NOMO-1 treated with DMSO at 0.1 percent for 48 hours (cell line): ENCODE data around the gene CTNS.

Source experiments
- DNase-seq: peaks from one replicate; lab custom pipeline; 2025; ENCODE audit not compliant: unreplicated experiment; lab: John Stamatoyannopoulos, UW

CTNS gene

DNA sequence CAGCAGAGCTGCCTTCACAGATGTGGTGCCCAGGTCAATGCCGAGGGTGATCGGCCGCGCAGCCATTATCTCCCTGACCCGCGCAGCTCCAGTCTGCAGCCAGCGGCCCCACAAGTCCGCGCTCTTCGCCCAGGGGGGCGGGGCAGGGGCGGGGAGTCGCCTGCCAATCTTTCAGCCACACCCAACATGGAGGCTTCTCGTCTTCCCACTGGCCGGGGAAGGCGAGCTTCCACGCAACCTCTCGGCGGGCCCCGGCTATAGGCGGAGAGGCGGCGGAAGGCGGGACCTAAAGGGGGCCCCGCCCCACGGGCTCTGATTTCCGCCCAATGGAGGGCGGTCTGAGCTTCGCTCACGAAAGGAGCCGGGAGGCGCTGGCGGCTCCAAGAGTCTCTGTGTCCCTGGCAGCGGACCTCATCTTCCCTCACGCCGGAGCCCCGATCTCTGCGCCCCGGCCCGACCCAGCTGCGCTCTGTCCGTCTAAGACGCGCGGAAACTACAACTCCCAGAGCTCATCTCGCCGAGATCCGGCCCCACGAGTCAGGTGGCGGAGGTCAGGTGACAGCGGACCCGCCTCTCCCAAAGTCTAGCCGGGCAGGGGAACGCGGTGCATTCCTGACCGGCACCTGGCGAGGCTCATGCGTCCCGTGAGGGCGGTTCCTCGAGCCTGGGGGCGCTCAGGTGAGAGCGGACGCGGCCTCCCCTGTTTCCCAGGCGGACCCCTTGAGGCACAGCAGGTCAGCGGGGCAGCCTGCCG is at the start of gene CTNS, which contains the start of gene SHPK:
CTNS (plus strand) TSS at position 607 of the 754 bp plus-strand sequence. CDS start 3,447 bp downstream, outside the sequence.
SHPK (minus strand) TSS at position 97 of the 754 bp plus-strand sequence; CDS start at position 66, 31 bp downstream.
- DNase-seq, result peak; percentile 97

DNA sequence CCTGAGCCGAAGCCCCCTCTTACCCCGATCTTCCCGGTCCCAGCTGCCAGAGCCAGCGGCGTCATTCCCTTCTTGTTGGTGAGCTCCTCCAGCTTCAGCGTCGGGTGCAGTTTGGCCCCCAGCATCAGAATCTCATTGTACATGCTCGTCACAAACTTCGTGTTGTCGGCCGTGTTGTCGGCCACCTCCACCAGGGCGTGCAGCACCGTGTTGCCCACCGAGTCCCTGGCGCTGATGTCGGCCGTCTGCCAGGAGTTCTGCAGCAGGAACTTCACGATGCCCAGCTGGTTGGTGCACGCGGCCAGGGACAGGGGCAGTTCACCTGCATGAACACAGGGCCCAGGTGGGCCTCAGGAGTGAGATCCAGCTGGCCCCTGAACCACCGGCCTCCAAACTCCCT is 46.8 kb upstream of the CTNS start:
- DNase-seq, result no peak

DNA sequence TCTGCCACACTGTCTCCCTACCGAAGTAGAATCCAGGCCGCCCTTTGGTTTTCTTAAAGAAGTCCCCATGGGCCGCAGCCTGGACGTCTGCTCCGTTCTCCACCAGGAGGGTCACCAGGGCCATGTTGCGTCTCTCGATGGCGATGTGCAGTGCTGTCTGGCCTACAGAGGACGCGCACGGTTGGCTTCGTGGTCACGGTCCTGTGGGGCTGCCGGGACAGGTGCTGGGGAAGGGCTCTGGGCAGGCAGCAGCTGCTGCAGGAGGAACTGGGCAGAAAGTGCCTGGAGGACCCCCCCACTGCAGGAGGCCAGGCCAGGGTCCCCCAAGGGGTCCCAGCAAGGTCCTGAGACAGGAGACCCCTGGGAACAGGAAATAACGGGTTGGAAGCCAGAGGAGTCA is 46.3 kb upstream of the CTNS start:
- no peak for DNase-seq

DNA sequence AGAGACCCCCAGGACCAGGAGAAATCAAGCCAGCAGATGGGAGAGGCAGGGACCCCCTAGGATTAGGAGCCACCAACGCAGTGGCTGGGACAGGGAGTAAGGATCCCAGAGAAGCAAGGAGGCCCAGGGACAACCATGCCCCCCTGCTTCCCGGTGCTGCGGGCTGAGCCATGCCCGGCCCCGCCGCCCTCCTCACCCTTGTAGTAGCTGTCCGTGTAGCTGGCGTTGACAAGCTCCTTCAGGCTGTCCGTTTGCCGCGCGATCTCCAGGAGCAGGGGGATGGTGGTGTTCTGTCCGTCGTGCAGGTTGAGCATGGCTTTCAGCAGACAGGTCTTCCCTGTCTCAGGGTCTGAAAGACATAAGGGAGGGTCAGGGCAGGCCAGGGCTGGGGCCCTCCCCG is 45.8 kb upstream of the CTNS start:
- no peak for DNase-seq

DNA sequence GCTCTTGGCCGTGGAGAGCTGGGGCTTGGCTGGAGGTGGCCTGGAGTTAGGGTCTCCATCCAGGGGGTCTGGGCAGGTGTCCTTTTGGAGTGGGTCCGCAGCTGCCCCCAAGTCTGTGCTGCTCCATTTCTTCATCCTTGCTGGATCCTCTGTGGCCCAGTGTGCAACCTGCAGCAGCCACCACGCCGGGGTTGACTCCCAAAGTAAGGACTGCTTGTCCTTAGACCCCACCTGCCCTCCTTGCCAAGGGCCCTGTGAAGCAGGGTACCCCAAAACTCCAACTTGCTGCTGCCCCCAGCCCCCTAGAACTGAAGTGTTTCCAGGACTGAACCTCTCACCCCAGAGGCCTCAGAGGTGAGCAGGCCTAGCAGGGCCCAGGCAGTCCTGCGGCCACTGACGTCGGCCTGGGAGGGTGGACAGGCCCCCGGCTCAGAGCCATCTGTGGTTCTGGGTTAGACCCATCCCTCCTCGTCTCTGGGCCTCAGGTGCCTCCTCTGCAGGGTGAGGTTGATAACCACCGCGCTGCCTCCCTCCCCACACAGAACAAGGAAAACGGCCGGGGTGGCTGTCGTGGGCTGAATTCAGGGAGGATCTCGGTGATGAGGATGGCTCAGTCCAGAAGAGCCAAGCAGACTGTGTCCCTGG is 44.2 kb upstream of the CTNS start:
- DNase-seq, result no peak

DNA sequence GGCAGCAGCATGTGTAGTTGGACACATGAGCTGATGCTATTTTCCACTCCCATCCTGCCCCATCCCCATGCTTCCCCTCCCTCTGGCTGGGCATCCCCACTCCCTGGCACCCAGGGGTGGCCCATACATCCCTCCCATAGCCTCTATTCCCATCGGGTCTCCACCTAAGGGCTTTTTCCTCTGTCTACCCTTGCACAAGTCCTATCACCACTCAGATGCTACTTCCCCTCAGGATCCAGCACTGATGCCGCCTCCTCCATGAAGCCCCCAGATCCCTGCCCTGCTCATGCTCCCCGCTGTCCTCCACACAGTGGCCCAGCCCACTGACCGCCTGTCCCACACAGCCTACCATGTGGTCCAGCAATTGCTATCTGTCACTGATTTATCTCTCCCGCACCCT is 43.2 kb upstream of the CTNS start:
- DNase-seq, result no peak

DNA sequence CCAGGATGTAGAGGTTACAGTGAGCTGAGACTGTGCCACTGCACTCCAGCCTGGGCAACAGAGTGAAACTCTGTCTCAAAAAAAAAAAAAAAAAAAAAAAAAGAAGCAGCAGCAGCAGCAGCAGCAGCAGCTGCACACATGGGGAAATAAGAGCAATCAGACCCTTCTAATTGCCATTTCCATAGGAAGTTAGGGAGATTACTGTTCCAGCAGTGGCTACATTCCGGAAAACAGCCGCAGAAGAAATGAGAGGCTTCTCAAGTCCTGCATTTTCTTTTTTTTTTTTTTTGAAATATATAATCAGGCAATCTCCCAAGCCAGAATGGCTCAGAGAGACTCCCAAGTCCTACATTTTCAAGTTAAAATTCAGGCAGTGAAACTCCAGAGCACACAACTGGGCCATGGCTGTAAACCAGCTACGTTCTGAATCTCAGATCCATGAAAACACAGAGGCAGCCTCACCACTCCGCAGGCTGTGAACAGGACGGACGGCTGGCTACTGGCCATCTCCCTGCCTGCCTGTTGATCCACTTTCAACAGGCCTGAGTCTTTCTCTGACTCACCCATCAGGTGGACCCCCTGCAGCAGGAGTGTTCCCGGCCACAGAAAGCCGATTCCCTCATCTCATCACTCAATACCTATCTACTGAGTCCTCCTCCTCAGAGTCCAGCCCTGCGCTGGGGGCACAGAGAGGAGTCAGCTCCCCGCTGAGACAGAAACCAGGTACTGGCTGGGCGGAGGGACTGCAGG is 42.3 kb upstream of the CTNS start:
- DNase-seq, result no peak

DNA sequence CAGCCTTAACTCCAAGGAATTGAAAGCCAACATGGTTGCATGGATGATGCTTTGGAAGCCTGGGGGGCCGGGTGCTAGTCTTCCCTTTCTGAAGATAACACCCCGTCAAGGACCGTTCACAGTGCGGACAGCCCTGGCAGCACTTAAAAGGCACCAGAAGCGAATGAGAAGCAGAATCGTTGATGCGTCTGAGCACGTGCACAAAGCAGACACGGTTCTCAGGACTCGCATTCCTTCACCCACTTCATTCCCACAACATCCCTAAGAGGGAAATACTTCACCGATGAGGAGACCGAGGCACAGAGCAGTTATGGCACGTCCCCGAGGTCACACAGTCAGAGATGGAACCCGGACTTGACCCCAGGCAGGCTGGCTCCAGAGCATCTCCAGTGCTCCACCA is 41.6 kb upstream of the CTNS start:
- DNase-seq, result no peak

DNA sequence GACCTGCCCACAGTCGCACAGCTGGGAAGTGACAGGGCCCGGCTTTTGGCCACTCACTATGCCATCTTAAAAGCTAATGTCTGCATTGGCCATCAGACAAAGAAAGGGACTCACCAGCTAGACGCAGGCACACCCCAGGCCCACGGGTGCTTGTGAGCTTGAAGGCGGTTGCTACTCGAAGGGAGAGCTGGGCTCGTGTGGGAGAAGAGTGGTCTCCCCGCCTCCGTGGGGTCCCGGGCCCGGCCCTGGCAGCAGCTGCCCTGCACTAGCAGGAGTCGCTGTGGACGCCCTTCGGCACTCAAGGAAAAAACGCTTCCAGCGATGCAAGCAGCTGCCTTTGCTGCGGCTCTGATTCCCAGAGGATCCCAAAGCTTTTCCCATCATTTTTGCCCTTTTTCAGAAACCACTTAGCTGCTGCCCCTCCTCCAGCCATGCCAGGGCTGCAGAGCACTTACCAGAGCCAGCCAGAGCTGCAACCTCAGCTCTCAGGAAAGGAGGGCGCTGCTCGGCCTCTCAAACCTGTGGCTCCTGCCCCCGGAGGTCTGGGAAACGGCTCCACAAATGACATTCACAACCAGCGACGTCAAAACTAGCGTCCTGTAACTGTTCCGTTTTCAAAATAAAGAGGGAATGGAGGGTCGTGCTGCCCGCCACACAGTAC is 39.6 kb upstream of the CTNS start:
- DNase-seq, result no peak

DNA sequence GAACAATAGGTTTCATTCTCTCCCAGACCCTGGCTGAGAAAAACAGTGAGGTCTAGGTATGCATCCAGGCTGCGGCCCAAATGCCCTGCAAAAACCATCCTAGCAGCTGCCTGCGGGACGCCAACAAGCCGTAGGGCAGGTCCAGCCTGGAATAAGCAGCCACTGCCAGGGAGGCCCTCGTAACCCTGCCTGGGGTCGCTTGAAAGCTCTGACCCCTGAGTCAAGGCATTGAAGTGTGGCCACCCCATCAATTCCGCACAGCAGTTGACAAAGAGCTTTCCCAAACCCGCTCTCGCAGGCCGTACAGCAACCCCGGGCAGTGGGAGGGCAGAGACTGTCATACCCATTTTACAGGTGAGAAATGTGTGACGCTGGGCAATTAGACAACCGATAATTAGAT is 38.5 kb upstream of the CTNS start:
- no peak for DNase-seq

DNA sequence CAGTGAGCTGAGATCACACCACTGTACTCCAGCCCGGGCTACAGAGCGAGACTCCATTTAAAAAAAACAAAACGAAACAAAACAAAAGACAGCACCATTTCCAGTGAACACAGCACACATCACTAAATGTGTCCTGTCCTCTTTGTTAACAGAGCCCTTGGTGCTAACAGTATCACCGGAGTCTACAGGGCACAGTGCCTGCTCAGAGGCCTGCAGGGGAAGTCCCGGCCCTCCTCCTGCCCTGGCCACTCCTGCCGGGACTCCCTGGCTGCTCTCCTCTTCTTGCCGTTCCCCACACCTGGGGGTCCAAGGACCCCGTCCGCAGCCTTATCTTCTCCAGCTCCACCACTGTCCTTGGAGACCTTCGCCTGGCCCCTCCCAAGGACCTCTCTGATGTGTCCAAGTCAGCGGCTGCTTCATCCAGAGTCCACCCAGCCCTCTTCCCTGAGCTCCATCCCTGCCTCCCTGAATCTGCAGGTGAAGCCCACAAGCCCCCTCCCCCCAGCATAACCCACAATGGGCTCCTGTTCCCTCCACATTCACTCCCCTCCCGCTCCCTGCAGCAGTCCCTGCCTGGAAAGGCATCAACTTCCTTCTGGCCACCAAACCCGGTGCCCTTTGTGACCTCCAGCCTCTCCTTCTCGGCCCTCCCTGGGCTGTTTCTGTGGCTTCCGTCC is 35.9 kb upstream of the CTNS start:
- no peak for DNase-seq

DNA sequence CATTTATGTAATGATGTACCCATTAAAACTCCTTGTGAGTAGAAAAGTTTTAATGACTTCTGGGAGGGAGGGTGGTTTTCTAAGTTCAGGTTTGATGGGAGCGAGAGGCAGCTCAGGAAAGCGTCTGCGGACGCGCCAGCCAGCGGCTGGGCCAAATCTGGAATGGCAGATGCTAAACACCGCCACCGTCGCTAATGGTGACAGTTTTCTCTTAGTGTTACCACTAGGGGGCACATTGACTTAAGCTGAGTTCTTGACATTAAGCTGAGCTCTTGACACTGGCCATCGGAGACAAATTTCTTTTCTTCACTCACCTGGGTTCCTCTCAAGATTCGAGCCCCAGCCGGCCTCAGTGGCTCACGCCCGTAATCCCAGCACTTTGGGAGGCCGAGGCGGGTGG is 34.1 kb upstream of the CTNS start:
- DNase-seq, result no peak

DNA sequence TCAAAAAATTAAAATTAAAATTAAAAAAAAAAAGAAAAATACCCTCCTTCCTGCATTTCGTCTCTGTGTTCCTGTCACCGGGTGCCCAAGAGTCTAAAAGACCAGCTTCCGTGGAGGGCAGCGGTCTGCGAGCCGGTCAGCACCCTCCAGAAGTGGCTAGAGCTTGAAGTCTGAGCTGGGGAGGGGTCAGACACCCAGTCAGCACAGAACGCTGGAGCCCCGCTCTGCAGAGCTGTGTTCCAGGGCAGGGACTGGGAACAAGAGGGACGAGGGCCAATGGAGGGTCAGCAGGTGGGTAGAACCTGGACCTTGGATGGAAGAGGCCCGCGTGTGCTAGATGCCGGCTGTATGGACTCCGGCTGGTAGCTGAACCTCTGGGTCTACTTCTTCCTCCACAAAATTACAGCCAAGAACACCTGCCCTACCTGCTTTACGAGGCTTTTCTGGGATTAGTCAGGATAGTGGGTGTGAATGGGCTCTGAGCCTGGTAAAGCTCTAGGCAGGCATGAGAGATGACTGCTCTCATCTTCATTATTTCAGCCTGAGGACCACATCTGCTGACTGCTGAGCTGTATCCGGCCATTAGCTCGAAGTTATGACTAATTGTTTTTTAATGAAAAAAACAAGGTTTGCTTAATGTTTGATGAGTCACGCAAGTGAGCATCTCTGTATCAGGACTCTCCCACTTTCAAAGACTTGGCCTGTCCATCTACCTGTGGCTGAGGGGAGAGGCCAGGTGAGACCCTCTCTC is 33.3 kb upstream of the CTNS start:
- DNase-seq, result no peak

DNA sequence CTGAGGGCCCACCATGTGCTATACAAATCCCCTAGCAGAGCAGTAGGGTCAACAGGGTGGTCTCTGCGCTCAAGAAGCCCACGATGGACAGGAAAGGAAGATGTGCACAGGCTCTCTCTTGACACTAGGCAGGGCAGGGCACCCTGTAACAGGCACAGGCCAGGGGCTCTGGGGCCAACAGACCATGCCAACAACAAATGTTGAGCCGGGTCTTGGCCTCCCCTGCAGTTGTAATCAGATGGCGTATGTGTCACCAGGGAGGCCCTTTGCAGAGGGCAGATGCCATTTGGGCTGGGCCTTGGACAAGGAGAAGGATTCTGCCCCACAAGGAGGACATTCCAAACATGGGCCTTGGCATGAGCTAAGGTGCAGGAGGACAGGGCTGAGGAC is 32.7 kb upstream of the CTNS start:
- no peak for DNase-seq

DNA sequence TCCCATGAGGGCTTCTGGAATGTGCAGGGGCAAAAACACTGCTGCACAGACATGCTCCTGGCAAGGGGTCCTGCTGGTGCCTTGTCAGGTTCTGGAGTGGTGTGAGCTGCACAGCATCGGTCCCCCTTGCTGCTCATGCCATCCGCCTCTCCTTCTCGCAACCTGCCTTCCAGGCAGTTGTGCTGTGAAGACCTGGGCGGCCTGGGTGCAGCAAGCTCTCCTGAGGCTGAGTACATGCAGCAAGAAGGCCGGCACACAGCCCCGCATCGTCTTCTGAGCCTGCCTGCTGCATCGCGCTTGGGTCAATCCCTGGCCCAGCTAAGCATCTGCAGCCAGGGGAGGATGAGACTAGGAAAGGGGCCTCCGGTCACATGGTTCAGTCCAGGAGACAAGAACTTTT is 26.9 kb upstream of the CTNS start:
- no peak for DNase-seq

DNA sequence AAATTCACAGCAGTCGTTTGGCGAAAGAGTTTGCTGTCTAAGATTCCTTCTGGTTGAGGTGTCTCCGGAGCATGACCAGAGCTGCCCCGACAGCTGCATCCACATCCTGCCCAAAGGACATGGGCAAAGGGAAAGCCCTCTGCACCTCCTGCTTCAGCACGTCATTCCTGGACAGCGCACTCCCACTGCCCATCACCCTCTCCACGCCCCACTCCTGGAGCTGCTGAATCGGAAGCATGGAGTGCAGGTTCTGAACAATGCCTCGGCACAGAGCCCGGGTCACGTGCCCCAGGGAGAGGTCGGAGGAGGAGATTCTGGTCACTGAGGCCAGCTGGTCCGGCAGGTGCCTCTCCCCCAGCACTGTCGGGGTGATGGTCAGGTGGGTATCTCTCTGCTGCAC is 26.0 kb upstream of the CTNS start:
- DNase-seq, result no peak

DNA sequence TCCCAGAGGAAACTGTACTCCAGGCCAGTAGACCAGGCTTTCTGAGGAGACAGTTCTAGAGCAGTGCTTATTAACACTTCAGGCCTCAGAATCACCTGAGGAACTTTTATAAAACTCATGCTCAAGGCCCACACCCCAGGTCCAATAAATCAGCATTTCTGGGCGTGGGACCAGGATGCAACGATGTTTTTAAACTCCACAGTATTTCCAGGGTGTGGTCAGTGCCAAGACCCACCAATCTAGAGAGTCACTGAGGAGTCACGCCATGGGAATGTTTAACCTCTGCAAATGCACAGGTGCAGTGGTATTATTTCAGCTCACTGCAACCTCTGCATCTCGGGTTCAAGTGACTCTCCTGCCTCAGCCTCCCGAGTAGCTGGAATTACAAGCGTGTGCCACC is 23.4 kb upstream of the CTNS start:
- no peak for DNase-seq

DNA sequence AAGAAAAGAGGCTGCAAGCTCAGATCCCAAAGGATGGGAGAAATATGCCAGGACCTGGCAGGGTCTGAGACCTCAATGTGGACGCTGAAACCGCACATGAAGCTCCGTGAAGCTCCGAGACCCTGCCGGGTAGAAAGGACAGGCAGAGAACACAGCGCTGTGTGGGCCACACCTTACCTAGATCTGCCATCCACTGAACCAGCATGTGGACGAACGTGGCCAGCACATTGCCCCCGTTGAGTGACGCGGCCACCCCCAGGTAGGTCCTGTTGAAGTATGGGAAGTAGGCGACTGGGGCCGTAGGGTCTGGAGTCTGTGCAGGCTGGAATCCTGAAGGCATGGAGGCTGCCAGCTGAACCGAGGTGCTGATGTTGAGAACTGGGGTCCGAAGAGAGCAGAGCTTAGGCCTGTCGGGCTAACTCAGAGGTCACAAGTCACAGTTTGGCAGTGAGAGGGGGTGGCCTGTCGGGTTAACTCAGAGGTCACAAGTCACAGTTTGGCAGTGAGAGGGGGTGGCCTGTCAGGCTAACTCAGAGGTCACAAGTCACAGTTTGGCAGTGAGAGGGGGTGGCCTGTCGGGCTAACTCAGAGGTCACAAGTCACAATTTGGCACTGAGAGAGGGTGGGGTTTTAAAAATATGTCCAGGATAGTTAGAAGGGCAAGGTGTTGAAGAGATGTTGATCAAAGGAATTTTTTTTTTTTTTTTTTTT is 21.2 kb upstream of the CTNS start:
- DNase-seq, result no peak

DNA sequence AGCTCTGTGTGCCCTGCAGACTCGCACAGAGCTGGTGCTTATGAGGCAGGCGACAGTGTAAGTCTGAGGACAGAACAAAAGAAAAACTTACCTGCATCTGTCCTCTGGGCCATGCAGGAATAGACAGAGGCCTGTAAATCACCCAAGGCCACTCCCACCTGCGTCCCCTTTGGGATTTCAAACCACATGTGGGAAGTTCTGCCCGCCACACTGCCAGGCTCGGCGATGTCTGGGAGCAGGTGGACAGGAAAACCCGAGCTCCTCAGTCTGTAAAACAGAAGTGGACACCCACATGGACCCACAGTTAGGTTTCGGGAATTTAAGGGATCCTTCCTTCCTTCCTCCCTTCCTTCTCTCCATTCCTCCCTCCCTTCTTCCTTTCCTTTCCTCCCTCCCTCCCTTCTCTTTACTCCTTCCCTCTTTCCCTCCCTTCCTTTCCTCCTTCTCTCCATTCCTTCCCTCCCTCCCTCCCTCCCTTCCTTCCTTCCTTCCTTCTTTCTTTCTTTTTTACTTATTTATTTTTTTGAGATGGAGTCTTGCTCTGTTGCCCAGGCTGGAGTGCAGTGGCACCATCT is 15.3 kb upstream of the CTNS start:
- no peak for DNase-seq
